PC-9 (cell line): ENCODE results near the gene ASPDH. TPM values are rescaled to one million over a fixed set of nuclear protein-coding genes. Genes with fewer than 3 reads are reported as not detected.
A peak's percentile ranks its signal among the peaks of the same experiment; 100 is the strongest.

Experiments used
- BruUV-seq: library from RNA; stranded (reverse); fragments of 400-500 nt; replicated peaks from 2 replicates; lab custom pipeline; 2021; lab: Mats Ljungman, UMichigan
- CTCF ChIA-PET: fragments of 300-600 bp; sonication (Branson Sonifier 250); formaldehyde crosslinking; loops from one replicate; lab custom pipeline; 2022; ENCODE audit warnings: antibody characterized with exemption; lab: Charles Lee
- POLR2A ChIA-PET: fragments of 300-600 bp; sonication (Branson Sonifier 250); formaldehyde crosslinking; loops from one replicate; lab custom pipeline; 2022; ENCODE audit warnings: antibody characterized with exemption; ENCODE audit not compliant: unreplicated experiment; lab: Charles Lee
- DNase-seq, 2 experiments: peaks; one replicate each; pipeline versions ENCODE4 v3.0.0 to v3.0.0-alpha.2; 2015 to 2022; ENCODE audit warnings: mixed read lengths in 1 of 2
- H2AFZ ChIP-seq: fragments of 200-600 bp; sonication (generic); 2 replicates; pipeline ENCODE4 v1.8.1; 2017; ENCODE audit warnings: antibody characterized with exemption
- H3F3A ChIP-seq: fragments of 200-600 bp; sonication (generic); 2 replicates; pipeline ENCODE4 v1.8.1; 2017; ENCODE audit warnings: antibody characterized with exemption, mild to moderate bottlenecking, low read depth; ENCODE audit not compliant: insufficient read depth
- H3K27ac ChIP-seq: fragments of 200-600 bp; sonication (generic); 2 replicates; pipeline ENCODE4 v1.6.1; 2016; ENCODE audit warnings: mixed run types
- H3K27me3 ChIP-seq: fragments of 200-600 bp; sonication (generic); 2 replicates; pipeline ENCODE4 v1.6.1; 2016; ENCODE audit warnings: low read depth, mixed run types; ENCODE audit not compliant: insufficient read depth
- H3K36me3 ChIP-seq: fragments of 200-600 bp; sonication (generic); 2 replicates; pipeline ENCODE4 v1.6.1; 2016; ENCODE audit warnings: low read depth, mixed run types
- H3K4me1 ChIP-seq: fragments of 200-600 bp; sonication (generic); replicated peaks from 2 replicates; pipeline ENCODE4 v1.6.1; 2016; ENCODE audit warnings: mixed run types; ENCODE audit not compliant: insufficient read depth
- H3K4me2 ChIP-seq: fragments of 200-600 bp; sonication (generic); 2 replicates; pipeline ENCODE4 v1.6.1; 2017; ENCODE audit warnings: mixed run types
- H3K4me3 ChIP-seq: fragments of 200-600 bp; sonication (generic); 2 replicates; pipeline ENCODE4 v1.6.1; 2016; ENCODE audit warnings: mixed run types
- H3K79me2 ChIP-seq: fragments of 200-600 bp; sonication (generic); 2 replicates; pipeline ENCODE4 v1.6.1; 2017; ENCODE audit warnings: low read depth, mixed run types
- H3K9me2 ChIP-seq: fragments of 200-600 bp; sonication (generic); 2 replicates; pipeline ENCODE4 v1.8.1; 2017; ENCODE audit warnings: mild to moderate bottlenecking; ENCODE audit not compliant: insufficient read depth
- H3K9me3 ChIP-seq: fragments of 200-600 bp; sonication (generic); 2 replicates; pipeline ENCODE4 v1.8.1; 2016; ENCODE audit warnings: low read depth; ENCODE audit not compliant: insufficient read depth
- H4K20me1 ChIP-seq: fragments of 200-600 bp; sonication (generic); 2 replicates; pipeline ENCODE4 v1.8.1; 2017; ENCODE audit not compliant: insufficient read depth
- EZH2 ChIP-seq: fragments of 200-600 bp; sonication (generic); IDR thresholded peaks from 2 replicates; pipeline ENCODE4 v1.8.0; 2017; ENCODE audit warnings: antibody characterized with exemption, low read depth
- intact Hi-C: fragments of 100-400 bp; cut with micrococcal nuclease; formaldehyde crosslinking; loops from one replicate; pipeline ENCODE4 v1.10.0; 2022; ENCODE audit not compliant: unreplicated experiment
- total RNA-seq: library from RNA; stranded (reverse); gene quantifications from 2 replicates; pipeline ENCODE4 v1.2.3, GENCODE V29; 2021
- TF ChIP-seq, protein P1 (sequence below): fragments of 200-600 bp; sonication (generic); conservative IDR thresholded peaks from 2 replicates; pipeline ENCODE4 v1.6.1; 2017; ENCODE audit warnings: mixed run types, antibody characterized with exemption, mild to moderate bottlenecking, moderate library complexity

The ASPDH gene
- total RNA-seq, 1 experiment from 2014 or later: not detected

- peaks cover 27% of the 10 kb centered on the region for H4K20me1 ChIP-seq
- no peaks in the 10 kb centered on the region for H3K9me2 ChIP-seq
- H3K9me3 ChIP-seq: no peaks in the 10 kb centered on the region
- ChIA-PET CTCF (no interaction called here), POLR2A (interaction anchor here (0.8 kb wide), 1 partner anchor 474 kb away, joined by 17 read pairs; no protein-coding TSS in a partner anchor)
- TSS peak; percentile 59 for BruUV-seq
- no peak overlapping the region for H3K27ac ChIP-seq
- H2AFZ ChIP-seq: 0 out of 2 replicates have a peak overlapping the region, but pooled peaks have one; percentile 88
- peak overlapping the region; percentile 85 for H3K4me2 ChIP-seq
- H3K4me1 ChIP-seq: peaks cover 8% of the 10 kb centered on the region
- intact Hi-C loops: loop anchor here (1.0 to 5.0 kb wide), 2 partner anchors 34 to 110 kb away; partner anchors contain the start of genes JOSD2 and NAPSA
- no peak for DNase-seq
- H3K79me2 ChIP-seq: peaks cover 27% of the 10 kb centered on the region
- no peaks in the 10 kb centered on the region for H3K36me3 ChIP-seq
- H3K4me3 ChIP-seq: peak overlapping the region; percentile 72
- no peaks in the 10 kb centered on the region for H3K27me3 ChIP-seq
- H3F3A ChIP-seq: peaks cover 15% of the 10 kb centered on the region
- no peak for TF ChIP-seq EZH2
- TF ChIP-seq, protein P1, sequence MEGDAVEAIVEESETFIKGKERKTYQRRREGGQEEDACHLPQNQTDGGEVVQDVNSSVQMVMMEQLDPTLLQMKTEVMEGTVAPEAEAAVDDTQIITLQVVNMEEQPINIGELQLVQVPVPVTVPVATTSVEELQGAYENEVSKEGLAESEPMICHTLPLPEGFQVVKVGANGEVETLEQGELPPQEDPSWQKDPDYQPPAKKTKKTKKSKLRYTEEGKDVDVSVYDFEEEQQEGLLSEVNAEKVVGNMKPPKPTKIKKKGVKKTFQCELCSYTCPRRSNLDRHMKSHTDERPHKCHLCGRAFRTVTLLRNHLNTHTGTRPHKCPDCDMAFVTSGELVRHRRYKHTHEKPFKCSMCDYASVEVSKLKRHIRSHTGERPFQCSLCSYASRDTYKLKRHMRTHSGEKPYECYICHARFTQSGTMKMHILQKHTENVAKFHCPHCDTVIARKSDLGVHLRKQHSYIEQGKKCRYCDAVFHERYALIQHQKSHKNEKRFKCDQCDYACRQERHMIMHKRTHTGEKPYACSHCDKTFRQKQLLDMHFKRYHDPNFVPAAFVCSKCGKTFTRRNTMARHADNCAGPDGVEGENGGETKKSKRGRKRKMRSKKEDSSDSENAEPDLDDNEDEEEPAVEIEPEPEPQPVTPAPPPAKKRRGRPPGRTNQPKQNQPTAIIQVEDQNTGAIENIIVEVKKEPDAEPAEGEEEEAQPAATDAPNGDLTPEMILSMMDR: no peak
Measured at GRCh38 chr19:50476907-50477238, 36.8 kb downstream of the ASPDH start.

- TF ChIP-seq, protein P1: no peak
- TF ChIP-seq EZH2: no peak
- intact Hi-C loops: loop anchor here (1.0 to 5.0 kb wide), 2 partner anchors 35 to 109 kb away; partner anchors contain the start of genes JOSD2 and NAPSA
- peak within 1 kb of the TSS; percentile 65 for H3K27ac ChIP-seq
- DNase-seq: peak; percentile 90 to 96
- peaks cover 20% of the 10 kb centered on the region for H3F3A ChIP-seq
- CTCF ChIA-PET: interaction anchor here (0.6 kb wide), 1 partner anchor 467 kb away, joined by 3 read pairs; no protein-coding TSS in a partner anchor
- H3K79me2 ChIP-seq: peaks cover 27% of the 10 kb centered on the region
- H3K4me3 ChIP-seq: peak within 1 kb of the TSS; percentile 72
- H3K4me1 ChIP-seq: peaks cover 8% of the 10 kb centered on the region
- H3K9me3 ChIP-seq: no peaks in the 10 kb centered on the region
- peak within 1 kb of the TSS; percentile 85 for H3K4me2 ChIP-seq
- no peaks in the 10 kb centered on the region for H3K9me2 ChIP-seq
- peak within 1 kb of the TSS; percentile 88 for H2AFZ ChIP-seq
- no peaks in the 10 kb centered on the region for H3K36me3 ChIP-seq
- TSS peak; percentile 53 for BruUV-seq
- no peaks in the 10 kb centered on the region for H3K27me3 ChIP-seq
- peaks cover 27% of the 10 kb centered on the region for H4K20me1 ChIP-seq
- POLR2A ChIA-PET: interaction anchor here (0.8 kb wide), 1 partner anchor 474 kb away, joined by 17 read pairs; no protein-coding TSS in a partner anchor
Measured at GRCh38 chr19:50476224-50476906, 37.3 kb downstream of the ASPDH start, which contains the start of the genes EMC10 and GARIN5A. Gene EMC10, plus strand, starts transcription at chr19:50476507. Its CDS starts 38 bp downstream, at chr19:50476545. Gene GARIN5A, minus strand, starts transcription at chr19:50476848. Its CDS starts 460 bp downstream, at chr19:50476388.

- TF ChIP-seq, protein P1: no peak
- no peak for TF ChIP-seq EZH2
Measured at GRCh38 chr19:50475736-50476223, 37.9 kb downstream of the ASPDH start.

More at GRCh38 chr19:50475736-50476223, 37.9 kb downstream of the ASPDH start:
- BruUV-seq: no TSS peak
- no peaks in the 10 kb centered on the region for H3K9me3 ChIP-seq
- ChIA-PET POLR2A (interaction anchor here (0.8 kb wide), 1 partner anchor 473 kb away, joined by 17 read pairs; no protein-coding TSS in a partner anchor), CTCF (interaction anchor here (0.6 kb wide), 1 partner anchor 468 kb away, joined by 3 read pairs; no protein-coding TSS in a partner anchor)
- H3K9me2 ChIP-seq: no peaks in the 10 kb centered on the region
- no peak overlapping the region for H2AFZ ChIP-seq
- H3K4me3 ChIP-seq: no peak overlapping the region
- H3K27ac ChIP-seq: no peak overlapping the region
- H3K36me3 ChIP-seq: no peaks in the 10 kb centered on the region
- intact Hi-C loops: loop anchor here (1.0 to 5.0 kb wide), 2 partner anchors 36 to 108 kb away; partner anchors contain the start of genes JOSD2 and NAPSA
- H3K4me2 ChIP-seq: no peak overlapping the region
- H3K27me3 ChIP-seq: no peaks in the 10 kb centered on the region
- peaks cover 22% of the 10 kb centered on the region for H3F3A ChIP-seq
- H4K20me1 ChIP-seq: peaks cover 27% of the 10 kb centered on the region
- DNase-seq: no peak
- H3K79me2 ChIP-seq: peaks cover 27% of the 10 kb centered on the region
- H3K4me1 ChIP-seq: peaks cover 8% of the 10 kb centered on the region
